HepG2 (cell line): ENCODE data around the gene HOXD9. TPM values are rescaled to one million over a fixed set of nuclear protein-coding genes. Genes with fewer than 3 reads are reported as not detected.
A peak's percentile ranks its signal among the peaks of the same experiment; 100 is the strongest.

Experiments used
- EZH2 ChIP-seq: conservative IDR thresholded peaks from 2 replicates; pipeline ENCODE4 v1.6.1; 2012; ENCODE audit warnings: mild to moderate bottlenecking, low read depth, low read length, moderate library complexity
- PAXIP1 ChIP-seq: sonication (generic); formaldehyde crosslinking; conservative IDR thresholded peaks from 2 replicates; pipeline ENCODE4 v1.4.0; 2020; ENCODE audit warnings: mild to moderate bottlenecking, missing genetic modification reagents, moderate library complexity
- SNAPC4 ChIP-seq: sonication (generic); formaldehyde crosslinking; IDR thresholded peaks from 2 replicates; pipeline ENCODE4 v1.4.0; 2020; ENCODE audit warnings: mild to moderate bottlenecking, missing genetic modification reagents
- polyA plus RNA-seq, 8 experiments: library from polyadenylated mRNA; depleted of rRNA in 3 of 8; stranded (reverse) in 7 of 8; unstranded in 1 of 8; fragments of >200 nt; fragmentation: Illumina TruSeq in 4 of 8; extraction: Trizol in 4 of 8; gene quantifications; 2 replicates each; pipeline versions ENCODE4 v1.2.1 to v1.2.3, GENCODE V29; 2011 to 2016; ENCODE audit warnings: low read depth in 4 of 8, missing spikeins in 1 of 8, mixed read lengths in 1 of 8; ENCODE audit not compliant: insufficient read depth in 1 of 8
- total RNA-seq, 5 experiments: library from RNA; depleted of rRNA; stranded (reverse); fragments of >200 nt; fragmentation: Illumina TruSeq; extraction: Trizol; gene quantifications; 2 replicates each; pipeline ENCODE4 v1.2.3, GENCODE V29; 2016; ENCODE audit warnings: low read depth in 1 of 5

Gene HOXD9
- total and polyA plus RNA-seq, 2 of the 13 experiments (the other 11 are each of a cell fraction or from before 2014, with no cell fraction given) = not detected

- TF ChIP-seq SNAPC4 (CRISPR knock-in tag) (no peak), EZH2 (peak; percentile 81), PAXIP1 (CRISPR knock-in tag) (no peak)
These were observed 18.7 kb upstream of the HOXD9 start (continued) for GRCh38 chr2:176103742-176104315.
